Esophagus mucosa (tissue), 1 donor: Measurements from ENCODE around the gene PAMR1. TPM values are rescaled to one million over a fixed set of nuclear protein-coding genes. Genes with fewer than 3 reads are reported as not detected.
A peak's percentile ranks its signal among the peaks of the same experiment; 100 is the strongest.

Experiments
- ATAC-seq: fragments of 200-7000 bp; cut with Tn5 transposase; one replicate; pipeline ENCODE4 v1.9.1; 2020
- total RNA-seq: library from RNA; stranded (reverse); gene quantifications from one replicate; pipeline ENCODE4 v1.2.4, GENCODE V29; 2023
- donor health status: DM: yes; HTN: yes; CAD: no.

Gene PAMR1
- total RNA-seq, 1 donor from 2014 or later = 0.36 TPM

DNA sequence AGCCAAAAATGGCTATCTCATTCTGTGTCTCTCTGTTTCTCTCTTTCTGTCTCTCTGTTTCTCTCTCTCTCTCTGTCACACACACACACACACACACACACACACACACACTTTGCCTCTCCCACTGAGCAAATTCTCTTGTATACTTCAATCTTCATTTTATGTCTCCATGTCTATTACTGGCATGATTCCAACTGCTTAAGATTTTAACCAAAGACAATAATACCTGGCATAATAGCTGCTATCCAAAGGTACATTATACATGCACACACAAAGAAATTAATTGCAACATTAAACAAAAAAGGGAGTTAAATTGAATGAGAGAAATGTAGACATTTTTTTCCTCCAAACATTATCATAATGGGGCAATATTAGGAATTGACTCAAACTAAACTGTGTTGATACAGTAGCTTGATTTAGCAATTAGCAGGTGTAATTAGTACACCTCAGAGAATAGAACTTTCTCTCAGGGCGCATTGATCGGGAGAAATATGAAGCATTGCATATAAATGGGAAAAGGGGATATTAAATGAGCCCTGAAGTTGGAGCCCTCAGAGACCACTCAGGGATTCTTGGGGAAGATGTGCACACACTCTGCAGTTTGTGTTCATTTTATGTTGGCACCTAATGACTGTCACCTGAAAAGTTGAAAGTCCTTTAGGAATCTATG is 88.7 kb downstream of the PAMR1 start:
- no peak for ATAC-seq

DNA sequence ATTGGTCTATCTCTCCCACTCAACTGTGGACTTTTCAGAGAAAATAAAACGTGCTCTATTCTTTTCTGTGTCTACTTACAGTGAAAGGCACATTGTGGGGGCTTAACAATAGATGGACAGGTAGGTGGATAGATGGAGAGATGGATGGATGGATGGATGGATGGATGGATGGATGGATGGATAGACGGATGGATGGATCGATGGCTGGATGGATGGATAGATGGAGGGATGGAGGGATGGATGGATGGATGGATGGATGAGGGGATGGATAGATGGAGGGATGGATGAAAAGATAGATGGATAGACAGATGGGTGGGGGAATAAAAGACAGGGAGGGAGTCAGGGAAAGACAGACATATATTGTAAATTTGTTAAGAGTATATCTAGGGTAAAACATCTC is 91.8 kb downstream of the PAMR1 start:
- no peak for ATAC-seq

DNA sequence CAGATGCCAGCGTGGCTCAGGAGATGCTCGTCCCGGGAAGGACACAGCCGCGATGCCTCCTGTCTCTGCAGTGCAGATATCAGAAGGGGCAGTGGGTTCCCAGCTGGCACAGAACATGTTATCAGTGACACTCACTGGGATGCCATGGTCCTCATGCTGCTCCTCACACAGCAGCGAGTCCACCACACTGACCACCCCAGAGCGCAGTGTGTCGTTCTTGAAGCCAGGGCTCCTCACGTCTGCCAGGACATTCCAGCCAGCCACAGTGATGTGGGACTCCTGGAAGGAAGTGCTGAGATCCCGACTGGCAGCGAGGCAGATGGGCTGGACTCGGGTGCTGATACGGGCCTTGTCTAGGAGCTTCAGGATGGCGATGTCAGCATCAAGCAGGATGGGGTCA is 93.0 kb downstream of the PAMR1 start:
- ATAC-seq = no peak

DNA sequence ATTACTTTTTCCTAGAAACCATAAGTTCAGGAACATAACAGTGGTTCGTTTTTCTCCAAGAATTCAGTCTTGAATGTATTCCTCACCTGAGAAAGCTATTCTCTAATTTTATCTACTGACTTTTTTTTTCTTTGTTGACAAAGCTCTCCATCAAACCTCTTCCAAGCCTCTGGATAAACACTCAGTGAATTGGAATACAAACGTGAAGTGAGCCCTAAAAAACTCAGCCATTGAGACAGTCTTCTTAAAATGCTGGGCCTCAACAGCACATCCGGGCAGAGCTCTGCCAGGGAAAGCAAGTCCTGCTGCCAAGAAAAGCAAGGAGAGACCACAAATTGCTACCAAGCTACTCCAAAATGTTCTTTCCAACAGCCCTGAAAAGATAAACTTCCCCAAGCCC is 98.3 kb downstream of the PAMR1 start:
- no peak for ATAC-seq

DNA sequence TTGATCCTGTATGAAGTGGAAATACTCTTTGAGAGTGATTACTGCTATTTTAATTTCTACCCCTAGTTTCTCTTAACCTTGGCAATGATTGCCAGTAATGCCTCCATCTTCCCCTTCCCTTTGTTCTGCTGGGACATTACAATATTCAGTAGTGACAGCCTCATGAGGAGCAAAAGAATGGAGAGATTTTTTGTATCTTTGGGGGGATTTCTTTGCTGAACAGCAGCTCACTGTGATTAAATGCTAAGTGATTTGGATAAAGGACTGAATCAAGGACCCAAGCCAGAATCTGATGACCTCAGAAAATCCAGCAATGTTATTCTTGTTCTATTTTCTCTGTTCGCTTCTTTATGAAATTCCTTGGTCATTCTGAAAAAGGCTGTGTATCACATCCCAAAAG is 99.1 kb downstream of the PAMR1 start:
- ATAC-seq = no peak

DNA sequence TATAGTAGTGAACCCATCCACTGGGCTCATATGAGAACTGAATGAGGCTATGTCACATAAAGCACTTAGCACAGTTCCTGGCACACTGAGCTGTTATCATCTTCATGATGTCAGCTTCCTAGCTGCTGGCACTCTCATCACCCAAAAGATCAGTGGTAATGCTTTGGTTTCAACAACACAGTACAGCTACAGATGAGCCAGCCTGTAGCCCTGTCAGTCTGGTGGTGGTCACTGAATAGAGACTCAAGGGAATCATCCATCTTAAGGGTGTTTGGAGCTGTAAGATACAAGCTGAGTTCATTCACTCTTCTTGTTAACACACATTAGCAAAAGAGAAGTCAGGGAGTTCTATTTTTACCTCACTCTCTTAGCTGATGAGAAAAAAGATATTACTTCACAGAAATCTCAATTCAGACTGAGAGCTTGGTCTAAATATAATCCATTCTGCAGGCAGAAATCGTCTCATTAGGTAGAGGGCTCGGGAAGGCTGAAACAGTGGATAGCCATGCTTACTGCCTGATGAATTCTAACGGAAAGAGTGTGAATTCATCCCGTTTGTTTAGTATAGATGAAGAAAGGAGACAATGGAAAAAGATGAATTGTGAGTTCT is 99.7 kb downstream of the PAMR1 start:
- ATAC-seq = no peak

DNA sequence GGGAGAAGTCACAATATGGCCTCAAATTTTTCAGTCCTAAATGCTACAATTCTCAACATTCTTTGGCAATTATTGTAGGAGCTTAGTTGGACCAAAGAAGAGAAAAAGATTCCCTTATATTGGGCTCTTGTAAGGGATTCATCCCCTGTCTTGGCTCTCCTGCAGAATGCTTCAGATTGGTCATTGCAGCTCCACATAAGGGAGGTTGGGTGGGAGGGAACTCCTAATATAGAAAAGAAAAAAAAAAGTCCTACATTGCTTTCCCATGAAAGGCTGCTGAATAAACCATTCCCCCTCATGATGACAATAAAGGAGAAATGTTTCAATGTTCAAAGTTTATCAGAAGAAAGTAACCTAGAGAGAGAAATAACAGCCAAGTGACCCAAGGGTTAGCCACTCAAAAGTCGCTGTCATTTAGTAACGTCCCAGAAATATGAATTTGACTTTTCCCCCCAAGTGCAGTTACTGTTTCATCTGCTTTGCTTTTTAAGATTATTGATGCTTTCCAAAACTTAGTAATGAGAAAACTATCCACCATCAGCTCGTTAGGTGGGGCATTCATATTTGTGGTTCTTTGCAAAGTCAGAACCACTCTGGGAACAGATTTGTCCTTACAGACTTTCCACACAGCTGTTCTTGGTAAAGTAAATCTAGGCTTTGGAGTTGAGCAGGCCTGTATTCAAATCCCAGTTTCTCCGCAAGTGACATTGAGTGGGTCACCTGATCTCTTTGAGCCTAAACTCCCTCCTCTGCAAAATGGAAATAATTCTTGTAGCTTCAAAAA is 101.1 kb downstream of the PAMR1 start:
- no peak for ATAC-seq

DNA sequence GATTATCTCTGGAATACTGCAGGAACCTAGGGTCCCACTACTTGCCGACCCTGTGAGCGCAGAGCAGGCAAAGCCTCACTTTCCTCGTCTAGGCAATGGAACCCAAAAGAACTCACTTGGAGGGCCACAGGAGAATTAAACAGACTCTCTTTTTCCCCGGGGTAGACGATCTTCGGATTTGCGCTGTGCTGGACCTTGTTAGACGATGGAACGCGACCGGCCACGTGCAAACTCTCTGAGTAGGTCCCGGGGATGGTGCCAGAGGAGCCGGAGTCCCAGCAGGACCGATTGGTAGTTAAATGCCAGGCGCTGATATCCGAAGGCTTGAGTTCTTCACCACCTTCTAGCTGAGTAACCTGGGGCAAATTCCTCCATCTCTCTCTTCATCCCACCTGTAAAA is 105.0 kb downstream of the PAMR1 start:
- ATAC-seq = no peak

DNA sequence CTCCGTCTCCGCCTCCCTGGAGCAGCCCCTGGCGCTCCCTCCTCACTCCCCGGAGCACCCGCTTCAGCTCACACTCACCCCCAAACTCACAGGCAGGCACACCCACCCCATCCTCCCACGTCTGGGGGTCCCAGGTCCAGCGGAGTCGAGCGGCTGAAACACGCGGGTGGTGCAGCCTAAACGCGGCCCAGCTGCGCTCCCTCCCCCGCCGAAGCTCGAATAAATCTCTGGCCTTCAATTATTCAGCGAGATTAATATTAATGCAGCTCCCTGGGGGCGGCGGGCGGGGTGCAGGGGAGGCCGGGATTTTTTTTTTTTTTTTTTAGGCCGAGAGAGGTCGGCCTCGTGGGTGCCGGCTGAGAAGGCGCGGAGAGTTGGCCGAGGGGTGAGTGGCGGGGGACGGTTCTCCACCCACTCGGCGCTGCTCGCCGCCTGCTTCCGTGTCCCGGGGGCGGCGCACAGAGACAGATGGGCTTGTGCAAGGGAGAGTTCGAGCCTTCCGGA is 105.5 kb downstream of the PAMR1 start:
- ATAC-seq = no peak

DNA sequence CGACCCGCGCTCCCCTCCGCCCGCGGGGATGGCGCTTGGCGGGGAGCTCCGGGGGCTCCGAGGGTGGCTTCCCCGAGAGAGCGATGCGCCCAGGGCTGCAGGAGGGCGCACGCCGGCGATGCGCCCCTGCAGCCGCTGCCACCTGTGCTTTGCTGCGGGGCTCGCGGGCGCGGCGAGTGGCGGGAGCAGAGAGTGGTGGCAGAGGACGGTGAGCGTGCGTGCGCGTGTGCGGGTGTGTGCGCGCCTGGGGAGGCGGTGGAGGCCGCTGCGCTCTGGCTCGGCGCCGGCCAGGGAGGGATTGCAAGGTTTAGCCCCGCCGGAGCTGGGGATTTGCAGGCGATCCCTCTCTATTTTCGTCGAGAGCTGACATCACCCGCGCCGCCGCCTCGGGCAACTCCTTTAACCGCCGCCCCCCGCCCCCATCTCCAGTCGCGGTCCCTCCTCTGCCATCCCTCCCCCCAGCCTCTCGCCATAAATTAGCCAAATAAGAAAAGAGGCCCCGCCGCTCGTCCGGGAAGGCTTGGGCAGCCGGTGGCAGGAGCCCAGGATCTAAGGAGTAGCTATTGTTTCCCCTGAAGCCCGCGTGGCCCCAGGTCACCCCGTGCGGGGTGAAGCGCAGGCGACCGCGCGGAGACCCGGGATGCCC is 106.1 kb downstream of the PAMR1 start, which contains the start of gene SLC1A2:
Gene SLC1A2, minus strand, starts transcription at position 375 of the 646 bp plus-strand sequence. CDS start 592 bp downstream, outside the sequence.
- ATAC-seq = peak; percentile 38

DNA sequence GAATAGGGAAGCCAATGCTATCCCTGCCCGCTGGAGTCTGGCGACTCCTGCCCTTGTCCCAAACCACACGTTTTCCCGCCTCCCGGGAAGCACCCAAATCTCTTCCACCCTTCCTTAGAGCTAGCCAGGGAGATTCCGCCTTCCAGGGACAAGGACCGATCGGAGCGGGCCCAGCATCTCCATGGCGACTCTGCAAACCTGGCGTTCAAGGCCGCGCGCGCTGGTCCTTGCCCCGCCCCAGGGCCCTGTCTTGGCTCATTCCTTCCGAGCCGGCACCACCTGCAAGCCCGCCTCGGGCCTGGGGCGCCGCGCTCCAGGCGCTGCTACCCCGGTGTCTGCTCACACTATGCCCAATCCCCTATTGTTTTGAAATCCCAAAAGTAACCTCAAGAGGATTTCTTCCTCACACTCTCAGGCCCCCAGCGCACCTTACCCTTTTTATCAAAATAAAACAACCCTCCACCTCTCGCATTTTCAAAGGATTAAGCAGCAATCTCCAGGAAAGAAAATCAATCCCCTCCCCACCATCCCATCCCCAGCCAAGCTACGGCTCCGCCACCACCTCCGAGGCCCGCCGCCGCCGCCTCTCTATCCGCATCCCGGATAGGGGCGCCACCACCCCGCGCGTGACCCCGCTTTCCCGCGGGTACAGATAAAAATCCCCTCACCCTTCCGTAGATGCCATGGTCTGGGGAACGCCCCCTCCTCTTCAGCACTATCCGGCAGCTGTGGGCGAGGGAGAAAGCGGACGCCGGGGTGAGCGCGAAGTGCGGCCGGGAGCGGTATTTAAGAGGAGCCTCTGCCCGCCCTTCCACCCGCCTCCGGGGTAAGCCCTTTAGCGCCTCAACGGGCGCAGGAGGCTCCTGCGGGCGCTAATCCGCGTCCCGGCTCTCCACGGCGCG is 106.9 kb downstream of the PAMR1 start:
- ATAC-seq = peak; percentile 44

DNA sequence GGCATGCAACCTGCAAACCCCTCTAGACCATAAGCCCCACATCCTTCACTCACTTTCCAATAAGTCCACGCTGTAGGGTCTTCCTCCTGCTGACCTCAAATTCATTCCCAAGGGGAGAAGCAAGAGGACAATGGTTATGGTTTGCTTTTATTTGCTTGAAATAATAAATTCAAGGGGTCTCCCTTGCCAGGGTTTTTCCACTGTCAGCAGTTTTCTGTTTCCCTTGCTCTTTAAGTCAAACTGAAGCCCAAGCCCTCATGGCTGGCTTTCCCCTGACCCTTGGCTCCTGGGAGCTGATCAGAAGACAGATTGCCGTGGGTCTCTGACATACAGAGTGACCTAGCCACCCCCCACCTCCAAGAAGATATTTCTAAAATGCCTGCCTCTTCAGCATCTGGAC is 109.9 kb downstream of the PAMR1 start:
- ATAC-seq = no peak

DNA sequence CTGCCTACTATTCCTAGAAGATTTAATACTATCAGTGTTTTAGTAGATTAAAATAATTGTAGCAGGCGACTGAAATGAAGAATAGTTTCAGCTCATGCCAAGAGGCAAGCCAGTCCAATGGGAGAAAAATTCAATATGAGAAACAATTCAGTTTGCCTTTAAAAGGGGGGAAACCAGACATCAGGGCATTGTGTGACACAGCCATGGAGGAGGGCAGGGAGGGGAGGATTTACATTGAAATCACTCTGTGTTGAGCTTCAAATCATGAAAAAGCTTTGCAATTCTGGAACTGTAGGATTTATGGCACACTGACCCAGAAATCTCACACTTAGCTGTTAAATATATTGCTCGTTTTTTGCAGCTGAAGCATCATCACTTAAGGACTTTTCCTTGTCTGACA is 110.6 kb downstream of the PAMR1 start:
- ATAC-seq = no peak

DNA sequence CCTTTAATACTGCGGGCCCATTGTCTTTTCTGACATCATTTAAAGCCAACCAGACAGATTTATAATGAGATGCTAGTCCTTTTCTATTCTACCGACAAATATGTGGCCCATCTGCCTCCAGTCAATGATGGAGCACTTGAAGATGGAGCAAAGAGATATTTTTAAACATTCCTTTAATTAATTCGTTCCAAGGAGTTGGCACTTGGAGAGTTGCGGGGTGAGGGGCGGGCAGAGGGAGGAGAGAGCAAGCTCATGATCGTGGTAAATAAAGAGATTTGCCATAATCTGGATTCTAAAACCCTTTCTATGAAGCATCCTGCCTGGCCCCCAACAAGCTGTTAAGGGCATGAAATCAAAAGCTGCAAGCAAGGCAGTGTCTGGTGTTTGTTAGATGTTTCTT is 111.1 kb downstream of the PAMR1 start:
- no peak for ATAC-seq

DNA sequence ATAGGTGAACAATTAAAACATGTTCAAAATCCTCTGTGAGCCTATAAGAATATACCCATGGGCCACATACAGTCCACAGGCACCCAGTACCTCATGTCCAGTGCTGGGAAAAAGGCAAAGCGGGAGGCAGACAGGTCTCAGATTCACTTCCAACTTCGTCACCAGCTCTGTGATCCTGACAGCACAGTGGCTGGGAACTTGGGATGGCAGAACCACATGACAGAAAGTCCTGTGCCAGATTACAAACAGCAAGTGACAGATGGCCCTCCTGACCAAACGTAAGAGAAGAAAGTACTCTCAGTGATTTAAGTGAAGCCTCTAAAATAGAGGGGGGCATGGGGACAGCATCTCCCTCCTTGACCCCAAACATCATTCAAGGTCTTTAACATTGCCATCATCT is 111.8 kb downstream of the PAMR1 start:
- no peak for ATAC-seq

DNA sequence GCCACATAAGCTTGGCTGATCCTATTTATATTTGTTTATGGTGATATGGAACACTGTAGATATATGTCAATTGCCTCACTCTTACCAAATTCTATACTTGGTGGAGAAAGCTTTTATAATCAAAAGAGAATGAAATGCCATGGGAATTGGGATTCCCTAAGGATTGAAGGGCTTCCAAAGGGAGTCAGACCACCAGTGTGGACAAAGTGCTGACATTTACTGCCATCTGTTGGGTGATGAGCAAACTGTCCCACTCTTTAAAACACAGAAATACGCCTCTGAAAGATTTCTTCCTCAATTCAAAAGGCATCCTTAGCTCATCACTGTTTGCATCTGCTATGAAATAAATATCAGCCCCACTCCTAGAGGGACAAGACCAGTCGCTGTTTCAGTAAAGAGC is 113.1 kb downstream of the PAMR1 start:
- no peak for ATAC-seq

DNA sequence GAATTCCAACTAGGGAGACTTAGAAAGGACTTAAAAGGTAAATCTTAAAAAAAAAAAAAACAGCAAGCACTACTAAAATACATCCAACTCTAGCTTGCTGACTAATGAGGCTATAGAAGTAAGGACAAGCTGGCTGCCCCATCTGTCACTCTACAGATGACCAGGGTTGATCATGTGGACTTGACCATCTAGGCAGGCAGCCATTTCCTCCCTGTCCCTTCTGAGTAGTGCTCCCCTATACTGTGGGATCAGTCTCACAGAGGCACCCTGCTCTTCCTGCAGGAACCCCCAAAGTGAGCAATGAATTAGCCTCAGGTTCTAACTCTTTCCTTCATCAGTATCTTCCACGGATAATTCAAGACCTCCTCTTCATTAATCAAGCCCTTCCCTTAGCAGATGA is 118.4 kb downstream of the PAMR1 start:
- no peak for ATAC-seq

DNA sequence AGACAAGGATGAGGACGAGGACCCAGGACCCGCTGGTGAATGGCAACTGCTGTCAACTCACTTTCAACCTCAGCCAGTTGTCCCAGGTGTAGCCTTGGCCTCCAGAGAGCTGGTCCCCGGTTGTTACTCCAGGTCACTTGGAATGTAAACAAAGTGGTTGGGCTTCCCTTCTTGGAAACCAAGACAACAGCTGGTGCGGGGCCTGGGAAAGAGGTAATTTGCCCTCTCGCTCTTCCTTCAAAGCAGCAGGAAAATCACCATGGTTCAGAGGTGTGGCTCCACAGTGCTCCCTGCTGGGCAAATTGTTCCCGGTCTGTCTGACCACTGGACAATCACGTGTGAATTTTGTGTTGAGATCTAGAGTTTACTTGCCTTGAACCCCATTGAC is 121.0 kb downstream of the PAMR1 start:
- peak; percentile 43 for ATAC-seq

DNA sequence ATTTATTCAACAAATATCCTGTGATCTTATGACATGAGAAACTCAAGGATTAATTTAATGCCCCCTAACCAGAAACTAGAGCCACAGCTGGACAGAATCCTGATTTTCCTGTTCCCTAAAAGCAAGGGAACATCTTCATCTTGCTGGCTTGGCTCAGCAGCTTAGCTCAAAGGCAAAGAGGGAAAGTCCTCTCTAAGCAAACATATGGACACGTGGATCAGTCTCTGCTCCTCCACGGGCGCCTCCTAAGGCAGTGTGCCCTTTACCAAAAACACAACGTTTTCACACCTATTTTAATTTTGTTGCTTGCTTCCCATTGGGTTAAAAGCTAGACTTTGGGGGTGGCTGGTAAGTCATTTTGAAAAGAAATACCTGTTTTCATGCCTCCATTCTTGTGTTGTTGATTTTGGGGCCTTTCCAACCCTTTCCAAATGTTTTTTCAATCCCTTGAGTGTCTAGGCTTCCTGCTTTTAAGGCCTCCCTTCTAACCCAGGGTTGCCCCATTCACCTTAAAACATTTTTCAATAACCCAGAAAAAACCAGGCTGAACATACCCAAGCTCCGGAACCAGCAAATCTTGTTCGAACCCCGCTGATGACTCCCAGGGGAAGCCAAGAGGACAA is 121.5 kb downstream of the PAMR1 start:
- ATAC-seq = no peak

DNA sequence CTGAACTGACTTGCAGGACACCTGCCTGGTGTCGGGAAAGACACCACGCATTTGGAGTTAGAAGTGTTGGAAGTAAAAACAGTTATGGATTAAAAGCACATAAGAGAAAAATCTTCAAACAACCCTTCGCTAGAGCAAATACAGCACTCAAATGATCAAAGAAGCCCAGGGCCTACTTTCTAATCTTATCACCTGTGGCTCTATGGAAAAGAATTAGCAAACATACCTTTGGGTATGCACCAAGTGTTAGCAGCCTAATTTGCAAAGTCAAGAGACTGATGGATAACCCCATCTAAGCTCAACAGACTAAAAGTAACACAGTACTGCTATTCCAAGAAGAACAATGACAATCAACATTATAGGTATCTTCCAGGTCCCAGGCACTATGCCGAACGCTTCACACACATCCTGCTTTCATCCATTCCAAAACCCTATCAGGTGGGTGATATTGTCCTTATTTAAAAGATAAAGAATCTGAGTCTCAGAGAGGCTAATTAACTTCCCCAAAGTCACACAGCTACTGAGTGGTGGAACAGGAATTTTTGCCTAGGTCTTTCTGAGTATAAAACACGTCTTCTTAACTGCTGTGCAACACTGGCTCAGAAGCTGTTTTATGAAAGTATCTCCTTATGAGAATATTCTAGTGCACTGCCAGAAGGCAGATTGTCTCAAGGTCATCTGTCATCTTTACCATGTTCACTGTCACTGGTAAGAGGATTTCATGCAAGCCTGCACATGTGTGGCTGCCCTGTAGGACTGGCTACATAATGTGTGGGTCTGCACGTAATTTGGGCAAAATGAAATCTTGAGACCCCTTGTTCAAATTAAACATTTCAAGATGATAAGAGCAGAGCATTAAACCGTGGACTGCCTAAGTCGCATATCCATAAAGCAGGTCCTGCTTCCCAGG is 122.4 kb downstream of the PAMR1 start:
- no peak for ATAC-seq
